ENCODE data around the gene FAM72A.
"Not testable (repeated sequence)": the region's sequence is repeated elsewhere in the genome, so short reads cannot be mapped to it uniquely, and the experiment has no call there.

GRCh38 chr1:206224190-206224776, 21.6 kb upstream of the FAM72A start:
- not testable (repeated sequence) for TF ChIP-seq CTCF (conservative IDR thresholded peaks at IDR 0.05 in 1 of 2, IDR thresholded peaks at IDR 0.05 in 1 of 2; ENCODE audit: extremely low read depth in 1 of 2, insufficient read depth in 1 of 2, low read depth in 1 of 2, low read length in 2 of 2); EZH2 (IDR thresholded peaks at IDR 0.05; ENCODE audit: borderline replicate concordance, low read length)

Data from mammary epithelial cell (primary cell).